ENCODE data around the gene SDR42E1. TPM values are rescaled to one million over a fixed set of nuclear protein-coding genes. Genes with fewer than 3 reads are reported as not detected.

SDR42E1 gene
- total RNA-seq, 6 experiments from 2014 or later = 3.4 to 5.9 (median 4.5) TPM

DNA sequence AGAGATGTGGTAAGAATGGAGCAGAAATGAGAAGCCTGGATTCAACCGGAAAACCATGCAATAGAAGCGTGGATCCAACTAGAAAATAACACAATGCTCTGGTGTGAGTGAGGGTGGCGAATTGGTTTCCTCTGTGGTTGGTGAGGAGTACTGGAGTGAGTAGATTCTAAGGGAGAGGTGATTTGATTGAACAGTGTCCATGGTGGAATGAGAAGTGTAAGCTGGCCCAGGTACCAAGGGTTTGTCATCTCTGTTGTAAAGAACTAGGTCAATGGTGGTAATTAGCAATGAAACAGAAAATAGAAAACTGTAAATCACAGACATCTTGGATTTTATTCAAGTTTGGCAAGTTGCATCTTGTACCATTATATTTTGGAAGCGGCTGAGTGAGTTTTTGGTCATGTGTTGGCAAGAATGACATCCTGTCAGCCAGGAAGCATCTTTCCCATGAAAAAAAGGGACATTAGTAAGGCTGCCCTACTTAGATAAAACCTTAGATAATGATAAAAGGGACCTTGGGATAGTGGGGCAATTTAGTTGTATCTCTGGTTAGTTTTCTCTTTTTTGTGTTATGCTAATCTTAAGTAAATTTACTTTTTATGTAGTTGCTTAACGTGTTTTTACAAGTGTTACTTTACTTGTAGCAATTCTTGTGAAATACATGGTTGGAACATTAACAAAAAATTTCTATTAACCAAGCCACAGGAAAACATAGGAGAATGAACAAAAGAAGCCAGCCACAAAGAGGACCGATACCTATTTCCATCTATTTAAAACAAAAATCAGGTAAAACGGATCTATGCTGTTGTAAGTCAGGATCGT is 44.7 kb upstream of the SDR42E1 start:
- Histone ChIP-seq H3K4me3 (peak overlapping the region in 2 of 3 donors; percentile 29 to 50), H3K27ac (peak overlapping the region; percentile 12 to 83 (median 68)), H3K27me3 (no peaks in the 10 kb centered on the region), H3K9me3 (no peaks in the 10 kb centered on the region), H3K4me1 (peaks cover 0 to 84% (median 20%) of the 10 kb centered on the region in 4 donors), H3K36me3 (no peaks in the 10 kb centered on the region)
- intact Hi-C loops (cut with DNase I) = no loop called here
- TF ChIP-seq, protein P1, sequence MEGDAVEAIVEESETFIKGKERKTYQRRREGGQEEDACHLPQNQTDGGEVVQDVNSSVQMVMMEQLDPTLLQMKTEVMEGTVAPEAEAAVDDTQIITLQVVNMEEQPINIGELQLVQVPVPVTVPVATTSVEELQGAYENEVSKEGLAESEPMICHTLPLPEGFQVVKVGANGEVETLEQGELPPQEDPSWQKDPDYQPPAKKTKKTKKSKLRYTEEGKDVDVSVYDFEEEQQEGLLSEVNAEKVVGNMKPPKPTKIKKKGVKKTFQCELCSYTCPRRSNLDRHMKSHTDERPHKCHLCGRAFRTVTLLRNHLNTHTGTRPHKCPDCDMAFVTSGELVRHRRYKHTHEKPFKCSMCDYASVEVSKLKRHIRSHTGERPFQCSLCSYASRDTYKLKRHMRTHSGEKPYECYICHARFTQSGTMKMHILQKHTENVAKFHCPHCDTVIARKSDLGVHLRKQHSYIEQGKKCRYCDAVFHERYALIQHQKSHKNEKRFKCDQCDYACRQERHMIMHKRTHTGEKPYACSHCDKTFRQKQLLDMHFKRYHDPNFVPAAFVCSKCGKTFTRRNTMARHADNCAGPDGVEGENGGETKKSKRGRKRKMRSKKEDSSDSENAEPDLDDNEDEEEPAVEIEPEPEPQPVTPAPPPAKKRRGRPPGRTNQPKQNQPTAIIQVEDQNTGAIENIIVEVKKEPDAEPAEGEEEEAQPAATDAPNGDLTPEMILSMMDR (IDR thresholded peaks at IDR 0.05) = no peak
- TF ChIP-seq POLR2A (IDR thresholded peaks at IDR 0.05) = peak; percentile 61
- ATAC-seq (peak; percentile 49 to 77 (median 58)), DNase-seq (no peak)
- 27% methylated on average over 8 of the region's 8 CpGs for WGBS (ENCODE audit: insufficient coverage, low coverage, low lambda C conversion rate, missing lambda C conversion rate)

DNA sequence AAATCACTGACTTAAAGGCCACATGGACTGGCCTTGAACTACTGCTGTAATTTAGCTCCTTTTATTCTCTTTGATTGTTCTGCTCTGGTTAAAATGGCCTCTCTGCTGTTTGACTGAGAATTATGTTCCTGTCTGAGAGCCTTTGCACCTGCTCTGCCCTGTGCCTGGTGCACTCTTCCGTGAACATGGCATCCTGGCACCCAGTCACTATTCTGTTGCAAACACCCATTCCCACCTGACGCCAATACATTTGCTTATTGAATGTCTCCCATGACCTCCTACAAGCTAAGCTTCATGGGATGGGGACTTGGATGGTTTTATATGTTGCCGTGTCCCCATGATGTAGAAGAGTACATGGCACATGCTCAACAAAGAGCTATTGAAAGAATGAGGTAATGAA is 43.8 kb upstream of the SDR42E1 start:
- no peaks in the 10 kb centered on the region for H3K36me3 ChIP-seq
- WGBS (ENCODE audit: insufficient coverage, low coverage, low lambda C conversion rate, missing lambda C conversion rate) = 60% methylated on average over 3 of the region's 3 CpGs
- ATAC-seq (no peak), DNase-seq (no peak)
- H3K27me3 ChIP-seq = no peaks in the 10 kb centered on the region
- peaks cover 0 to 84% (median 20%) of the 10 kb centered on the region in 4 donors for H3K4me1 ChIP-seq
- H3K4me3 ChIP-seq = no peak overlapping the region
- intact Hi-C loops (cut with DNase I) = no loop called here
- no peaks in the 10 kb centered on the region for H3K9me3 ChIP-seq
- TF ChIP-seq, protein P1 (IDR thresholded peaks at IDR 0.05) = no peak
- no peak for TF ChIP-seq POLR2A (IDR thresholded peaks at IDR 0.05)
- peak overlapping the region in 2 of 3 donors; percentile 68 to 83 for H3K27ac ChIP-seq

DNA sequence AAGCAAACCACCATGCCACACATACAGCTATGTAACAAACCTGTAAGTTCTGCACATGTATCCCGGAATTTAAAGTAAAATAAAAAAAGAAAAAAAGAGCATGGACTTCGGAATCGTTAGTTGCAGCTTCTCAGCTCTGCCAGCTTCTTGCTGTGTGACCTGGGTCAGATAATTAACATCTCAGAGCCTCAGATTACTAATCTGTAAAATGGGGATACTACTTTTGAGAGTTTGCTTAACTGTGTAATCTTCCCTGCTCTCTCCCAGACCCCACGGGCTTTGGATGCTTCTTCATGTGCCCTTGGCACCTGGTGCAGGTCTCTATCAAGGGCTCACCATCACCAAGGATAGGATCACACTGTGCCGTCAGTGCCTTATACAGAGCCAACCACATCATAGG is 40.4 kb upstream of the SDR42E1 start:
- H3K4me1 ChIP-seq = peaks cover 0 to 81% (median 19%) of the 10 kb centered on the region in 4 donors
- ATAC-seq = no peak

DNA sequence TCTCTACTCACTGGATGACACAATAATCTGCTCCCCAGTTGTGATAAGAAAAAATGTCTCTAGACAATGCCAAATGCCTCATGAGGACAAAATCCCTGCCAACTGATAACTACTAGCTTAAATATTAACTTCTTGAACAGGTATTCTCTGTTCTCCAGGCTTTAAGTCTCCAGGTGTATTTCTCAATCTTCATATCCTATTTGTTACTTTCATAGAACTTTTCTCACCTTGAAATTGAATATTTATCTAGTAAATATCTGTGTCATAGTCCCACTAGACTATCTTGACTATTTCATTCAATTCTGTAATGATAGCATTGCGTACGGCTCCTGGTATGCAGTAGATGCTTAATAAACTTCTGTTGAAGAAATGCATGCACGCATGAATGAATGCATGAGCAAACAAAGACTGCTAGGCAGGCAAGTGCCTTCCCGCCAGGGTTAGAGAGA is 39.7 kb upstream of the SDR42E1 start:
- H3K9me3 ChIP-seq = no peaks in the 10 kb centered on the region
- TF ChIP-seq POLR2A (IDR thresholded peaks at IDR 0.05) = no peak
- TF ChIP-seq, protein P1 (IDR thresholded peaks at IDR 0.05) = no peak
- H3K27ac ChIP-seq = peak overlapping the region in 2 of 3 donors; percentile 34 to 37
- no peak overlapping the region for H3K4me3 ChIP-seq
- peaks cover 0 to 86% (median 21%) of the 10 kb centered on the region in 4 donors for H3K4me1 ChIP-seq
- intact Hi-C loops (cut with DNase I) = no loop called here
- no peaks in the 10 kb centered on the region for H3K36me3 ChIP-seq
- DNase-seq (no peak), ATAC-seq (peak; percentile 56 to 74 (median 58))
- H3K27me3 ChIP-seq = no peaks in the 10 kb centered on the region
- 32% methylated on average over 4 of the region's 4 CpGs for WGBS (ENCODE audit: insufficient coverage, low coverage, low lambda C conversion rate, missing lambda C conversion rate)

More for the DNA sequence above, 40.4 kb upstream of the SDR42E1 start:
- Histone ChIP-seq H3K4me3 (no peak overlapping the region), H3K27ac (peak overlapping the region in 1 of 3 donors; percentile 37), H3K9me3 (no peaks in the 10 kb centered on the region), H3K27me3 (no peaks in the 10 kb centered on the region), H3K36me3 (no peaks in the 10 kb centered on the region)
- intact Hi-C loops (cut with DNase I) = no loop called here
- WGBS (ENCODE audit: insufficient coverage, low coverage, low lambda C conversion rate, missing lambda C conversion rate) = 44% methylated on average over 3 of the region's 5 CpGs
- TF ChIP-seq, protein P1 (IDR thresholded peaks at IDR 0.05) = no peak
- TF ChIP-seq POLR2A (IDR thresholded peaks at IDR 0.05) = no peak
- no peak for DNase-seq
